PC-9 (cell line): ENCODE measurements around the gene SCAPER. TPM values are rescaled to one million over a fixed set of nuclear protein-coding genes. Genes with fewer than 3 reads are reported as not detected.
A peak's percentile ranks its signal among the peaks of the same experiment; 100 is the strongest.

Experiments
- BruUV-seq: library from RNA; stranded (reverse); fragments of 400-500 nt; replicated peaks from 2 replicates; lab custom pipeline; 2021; lab: Mats Ljungman, UMichigan
- CTCF ChIA-PET: fragments of 300-600 bp; sonication (Branson Sonifier 250); formaldehyde crosslinking; loops from one replicate; lab custom pipeline; 2022; ENCODE audit warnings: antibody characterized with exemption; lab: Charles Lee
- POLR2A ChIA-PET: fragments of 300-600 bp; sonication (Branson Sonifier 250); formaldehyde crosslinking; loops from one replicate; lab custom pipeline; 2022; ENCODE audit warnings: antibody characterized with exemption; ENCODE audit not compliant: unreplicated experiment; lab: Charles Lee
- DNase-seq, 2 experiments: peaks; one replicate each; pipeline versions ENCODE4 v3.0.0 to v3.0.0-alpha.2; 2015 to 2022; ENCODE audit warnings: mixed read lengths in 1 of 2
- H2AFZ ChIP-seq: fragments of 200-600 bp; sonication (generic); 2 replicates; pipeline ENCODE4 v1.8.1; 2017; ENCODE audit warnings: antibody characterized with exemption
- H3F3A ChIP-seq: fragments of 200-600 bp; sonication (generic); 2 replicates; pipeline ENCODE4 v1.8.1; 2017; ENCODE audit warnings: antibody characterized with exemption, mild to moderate bottlenecking, low read depth; ENCODE audit not compliant: insufficient read depth
- H3K27ac ChIP-seq: fragments of 200-600 bp; sonication (generic); 2 replicates; pipeline ENCODE4 v1.6.1; 2016; ENCODE audit warnings: mixed run types
- H3K27me3 ChIP-seq: fragments of 200-600 bp; sonication (generic); 2 replicates; pipeline ENCODE4 v1.6.1; 2016; ENCODE audit warnings: low read depth, mixed run types; ENCODE audit not compliant: insufficient read depth
- H3K36me3 ChIP-seq: fragments of 200-600 bp; sonication (generic); 2 replicates; pipeline ENCODE4 v1.6.1; 2016; ENCODE audit warnings: low read depth, mixed run types
- H3K4me1 ChIP-seq: fragments of 200-600 bp; sonication (generic); replicated peaks from 2 replicates; pipeline ENCODE4 v1.6.1; 2016; ENCODE audit warnings: mixed run types; ENCODE audit not compliant: insufficient read depth
- H3K4me2 ChIP-seq: fragments of 200-600 bp; sonication (generic); 2 replicates; pipeline ENCODE4 v1.6.1; 2017; ENCODE audit warnings: mixed run types
- H3K4me3 ChIP-seq: fragments of 200-600 bp; sonication (generic); 2 replicates; pipeline ENCODE4 v1.6.1; 2016; ENCODE audit warnings: mixed run types
- H3K79me2 ChIP-seq: fragments of 200-600 bp; sonication (generic); 2 replicates; pipeline ENCODE4 v1.6.1; 2017; ENCODE audit warnings: low read depth, mixed run types
- H3K9me2 ChIP-seq: fragments of 200-600 bp; sonication (generic); 2 replicates; pipeline ENCODE4 v1.8.1; 2017; ENCODE audit warnings: mild to moderate bottlenecking; ENCODE audit not compliant: insufficient read depth
- H3K9me3 ChIP-seq: fragments of 200-600 bp; sonication (generic); 2 replicates; pipeline ENCODE4 v1.8.1; 2016; ENCODE audit warnings: low read depth; ENCODE audit not compliant: insufficient read depth
- H4K20me1 ChIP-seq: fragments of 200-600 bp; sonication (generic); 2 replicates; pipeline ENCODE4 v1.8.1; 2017; ENCODE audit not compliant: insufficient read depth
- EZH2 ChIP-seq: fragments of 200-600 bp; sonication (generic); IDR thresholded peaks from 2 replicates; pipeline ENCODE4 v1.8.0; 2017; ENCODE audit warnings: antibody characterized with exemption, low read depth
- intact Hi-C: fragments of 100-400 bp; cut with micrococcal nuclease; formaldehyde crosslinking; loops from one replicate; pipeline ENCODE4 v1.10.0; 2022; ENCODE audit not compliant: unreplicated experiment
- total RNA-seq: library from RNA; stranded (reverse); gene quantifications from 2 replicates; pipeline ENCODE4 v1.2.3, GENCODE V29; 2021
- TF ChIP-seq, protein P1 (sequence below): fragments of 200-600 bp; sonication (generic); conservative IDR thresholded peaks from 2 replicates; pipeline ENCODE4 v1.6.1; 2017; ENCODE audit warnings: mixed run types, antibody characterized with exemption, mild to moderate bottlenecking, moderate library complexity

The SCAPER gene
- total RNA-seq, 1 experiment from 2014 or later, result 18.7 TPM

DNA sequence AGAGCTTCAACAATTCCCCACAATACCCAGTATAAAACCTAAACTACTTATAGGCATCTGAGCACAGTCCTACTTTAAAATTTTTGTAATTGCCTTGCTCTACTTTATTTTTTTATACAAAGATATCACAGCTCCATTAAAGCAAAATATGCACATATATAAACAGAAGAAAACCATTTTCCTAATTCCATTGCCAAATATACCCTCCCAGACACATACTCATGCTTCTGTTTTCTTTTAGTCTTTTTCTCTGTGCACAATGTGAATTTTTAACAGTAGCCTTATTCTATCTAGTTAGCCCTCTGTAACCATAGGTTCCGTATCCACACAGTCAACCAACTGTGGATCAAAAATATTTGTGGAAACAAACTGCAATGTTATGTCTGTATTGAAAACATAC, 260.5 kb downstream of the SCAPER start:
- no peaks in the 10 kb centered on the region for H3F3A ChIP-seq
- CTCF ChIA-PET, result no interaction called here
- H3K4me3 ChIP-seq, result no peak overlapping the region
- no peak for DNase-seq
- no peak overlapping the region for H2AFZ ChIP-seq
- no TSS peak for BruUV-seq
- no peaks in the 10 kb centered on the region for H3K79me2 ChIP-seq
- no peaks in the 10 kb centered on the region for H4K20me1 ChIP-seq
- no peak overlapping the region for H3K4me2 ChIP-seq
- H3K27me3 ChIP-seq, result no peaks in the 10 kb centered on the region
- POLR2A ChIA-PET, result no interaction called here
- no peaks in the 10 kb centered on the region for H3K9me3 ChIP-seq
- TF ChIP-seq, protein P1, sequence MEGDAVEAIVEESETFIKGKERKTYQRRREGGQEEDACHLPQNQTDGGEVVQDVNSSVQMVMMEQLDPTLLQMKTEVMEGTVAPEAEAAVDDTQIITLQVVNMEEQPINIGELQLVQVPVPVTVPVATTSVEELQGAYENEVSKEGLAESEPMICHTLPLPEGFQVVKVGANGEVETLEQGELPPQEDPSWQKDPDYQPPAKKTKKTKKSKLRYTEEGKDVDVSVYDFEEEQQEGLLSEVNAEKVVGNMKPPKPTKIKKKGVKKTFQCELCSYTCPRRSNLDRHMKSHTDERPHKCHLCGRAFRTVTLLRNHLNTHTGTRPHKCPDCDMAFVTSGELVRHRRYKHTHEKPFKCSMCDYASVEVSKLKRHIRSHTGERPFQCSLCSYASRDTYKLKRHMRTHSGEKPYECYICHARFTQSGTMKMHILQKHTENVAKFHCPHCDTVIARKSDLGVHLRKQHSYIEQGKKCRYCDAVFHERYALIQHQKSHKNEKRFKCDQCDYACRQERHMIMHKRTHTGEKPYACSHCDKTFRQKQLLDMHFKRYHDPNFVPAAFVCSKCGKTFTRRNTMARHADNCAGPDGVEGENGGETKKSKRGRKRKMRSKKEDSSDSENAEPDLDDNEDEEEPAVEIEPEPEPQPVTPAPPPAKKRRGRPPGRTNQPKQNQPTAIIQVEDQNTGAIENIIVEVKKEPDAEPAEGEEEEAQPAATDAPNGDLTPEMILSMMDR, result no peak
- TF ChIP-seq EZH2, result no peak
- no peak overlapping the region for H3K27ac ChIP-seq
- H3K9me2 ChIP-seq, result no peaks in the 10 kb centered on the region
- no peaks in the 10 kb centered on the region for H3K4me1 ChIP-seq
- H3K36me3 ChIP-seq, result no peaks in the 10 kb centered on the region
- intact Hi-C loops, result no loop called here

DNA sequence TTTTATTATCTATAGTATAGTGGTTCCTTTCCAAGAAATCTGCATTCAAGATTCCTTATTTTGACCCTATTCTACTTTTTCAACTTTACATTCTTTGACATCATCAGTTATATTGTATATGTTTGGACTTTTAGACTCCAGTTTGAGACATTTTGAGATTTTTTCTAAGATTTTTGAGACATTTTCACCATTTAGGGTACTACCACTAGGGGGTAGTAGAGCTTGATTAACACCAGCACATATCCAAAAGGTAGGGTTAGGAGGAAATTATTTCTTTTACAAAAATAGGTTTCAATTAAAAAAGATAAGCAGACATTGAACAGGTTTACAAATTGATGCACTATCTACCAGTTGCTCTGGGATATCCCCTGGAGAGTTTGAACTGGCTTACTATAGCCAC, 262.5 kb downstream of the SCAPER start:
- H3K4me3 ChIP-seq, result no peak overlapping the region
- no peak for TF ChIP-seq EZH2
- TF ChIP-seq, protein P1, result peak; percentile 36; the same call in 1 of the 2 replicates
- H2AFZ ChIP-seq, result no peak overlapping the region
- POLR2A ChIA-PET, result no interaction called here
- H3K4me1 ChIP-seq, result no peaks in the 10 kb centered on the region
- no peaks in the 10 kb centered on the region for H3K27me3 ChIP-seq
- H4K20me1 ChIP-seq, result no peaks in the 10 kb centered on the region
- H3K36me3 ChIP-seq, result no peaks in the 10 kb centered on the region
- intact Hi-C loops, result no loop called here
- H3K27ac ChIP-seq, result no peak overlapping the region
- CTCF ChIA-PET, result no interaction called here
- no peaks in the 10 kb centered on the region for H3K9me3 ChIP-seq
- H3K4me2 ChIP-seq, result no peak overlapping the region
- no TSS peak for BruUV-seq
- no peaks in the 10 kb centered on the region for H3F3A ChIP-seq
- DNase-seq, result no peak
- H3K79me2 ChIP-seq, result no peaks in the 10 kb centered on the region
- H3K9me2 ChIP-seq, result no peaks in the 10 kb centered on the region

DNA sequence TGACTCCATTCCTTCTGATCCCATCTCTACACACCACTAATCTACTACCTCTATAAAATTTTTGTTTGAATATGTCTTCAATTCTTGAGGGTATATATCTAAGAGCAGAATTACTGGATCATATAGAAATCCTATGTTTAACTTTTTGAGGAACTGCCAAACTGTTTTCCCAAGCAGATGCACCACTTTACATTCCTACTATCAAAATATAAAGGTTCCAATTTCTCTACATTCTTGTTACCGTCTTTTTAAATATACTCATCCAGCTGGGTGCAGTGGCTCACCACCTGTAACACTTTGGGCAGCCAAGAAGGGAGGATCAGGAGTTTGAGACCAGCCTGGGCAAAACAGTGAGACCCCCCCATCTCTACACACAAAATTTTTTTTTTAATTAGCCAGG, 268.0 kb downstream of the SCAPER start:
- BruUV-seq, result no TSS peak

More for the DNA sequence above, 268.0 kb downstream of the SCAPER start:
- no peak overlapping the region for H2AFZ ChIP-seq
- POLR2A ChIA-PET, result no interaction called here
- intact Hi-C loops, result no loop called here
- DNase-seq, result no peak
- no peaks in the 10 kb centered on the region for H3K27me3 ChIP-seq
- no peaks in the 10 kb centered on the region for H4K20me1 ChIP-seq
- no peaks in the 10 kb centered on the region for H3K79me2 ChIP-seq
- CTCF ChIA-PET, result no interaction called here
- no peaks in the 10 kb centered on the region for H3F3A ChIP-seq
- H3K4me3 ChIP-seq, result no peak overlapping the region
- no peaks in the 10 kb centered on the region for H3K36me3 ChIP-seq
- no peaks in the 10 kb centered on the region for H3K9me2 ChIP-seq
- no peak for TF ChIP-seq EZH2
- TF ChIP-seq, protein P1, result no peak
- no peak overlapping the region for H3K27ac ChIP-seq
- peaks cover 10% of the 10 kb centered on the region for H3K9me3 ChIP-seq
- no peaks in the 10 kb centered on the region for H3K4me1 ChIP-seq
- H3K4me2 ChIP-seq, result no peak overlapping the region
